GM18517 (cell line): ENCODE data around the gene GLIS1.

ENCODE experiments used
- ATAC-seq: cut with Tn5 transposase; IDR thresholded peaks from one replicate; pipeline ENCODE4 v1.9.1; 2021; ENCODE audit warnings: mild to moderate bottlenecking, moderate library complexity; ENCODE audit not compliant: unreplicated experiment

GLIS1 gene

GRCh38 chr1:53639996-53640700 is 98.8 kb downstream of the GLIS1 start:
- no peak for ATAC-seq

GRCh38 chr1:53639251-53639763 is 99.7 kb downstream of the GLIS1 start:
- no peak for ATAC-seq

- ATAC-seq, result no peak
These were observed 100.5 kb downstream of the GLIS1 start for GRCh38 chr1:53638360-53639035.

GRCh38 chr1:53637511-53638359 is 101.2 kb downstream of the GLIS1 start:
- ATAC-seq, result no peak

GRCh38 chr1:53636621-53637171 is 102.3 kb downstream of the GLIS1 start:
- ATAC-seq, result no peak

GRCh38 chr1:53634571-53634979 is 104.4 kb downstream of the GLIS1 start:
- no peak for ATAC-seq

- no peak for ATAC-seq
These were observed 105.8 kb downstream of the GLIS1 start for GRCh38 chr1:53633073-53633704.

- no peak for ATAC-seq
These were observed 107.2 kb downstream of the GLIS1 start for GRCh38 chr1:53631622-53632310.

- ATAC-seq, result no peak
These were observed 109.8 kb downstream of the GLIS1 start for GRCh38 chr1:53629101-53629691.

GRCh38 chr1:53628286-53628955 is 110.5 kb downstream of the GLIS1 start:
- ATAC-seq, result no peak

- ATAC-seq, result no peak
These were observed 111.3 kb downstream of the GLIS1 start for GRCh38 chr1:53627666-53628065.

GRCh38 chr1:53627031-53627430 is 111.9 kb downstream of the GLIS1 start:
- ATAC-seq, result no peak

GRCh38 chr1:53626616-53627015 is 112.3 kb downstream of the GLIS1 start:
- no peak for ATAC-seq

- ATAC-seq, result no peak
These were observed 113.0 kb downstream of the GLIS1 start for GRCh38 chr1:53625766-53626520.

GRCh38 chr1:53625049-53625448 is 113.9 kb downstream of the GLIS1 start:
- ATAC-seq, result no peak

- ATAC-seq, result no peak
These were observed 116.4 kb downstream of the GLIS1 start for GRCh38 chr1:53622531-53622930.

- ATAC-seq, result no peak
These were observed 117.8 kb downstream of the GLIS1 start for GRCh38 chr1:53621144-53621543.

GRCh38 chr1:53620061-53620855 is 118.7 kb downstream of the GLIS1 start:
- ATAC-seq, result no peak
